SK-N-SH (cell line): Measurements from ENCODE around the gene FBLN7. TPM values are rescaled to one million over a fixed set of nuclear protein-coding genes. Genes with fewer than 3 reads are reported as not detected.

Experiments used
- CTCF ChIA-PET: fragments of 300-600, 350-600 bp; formaldehyde crosslinking; extraction: SDS; loops from one replicate; lab custom pipeline; 2021; lab: Yijun Ruan, JAX
- POLR2A ChIA-PET: fragments of 350-600 bp; sonication (Branson Sonifier 250); formaldehyde crosslinking; extraction: SDS; loops from one replicate; lab custom pipeline; 2020; ENCODE audit warnings: antibody characterized with exemption, inconsistent platforms; lab: Yijun Ruan, JAX
- DNase-seq: peaks from one replicate; pipeline ENCODE4 v3.0.0; 2012
- H2AFZ ChIP-seq: fragments of 200-600 bp; sonication (generic); 2 replicates; pipeline ENCODE4 v1.8.1; 2016; ENCODE audit warnings: antibody characterized with exemption, mild to moderate bottlenecking, low read depth
- H3F3A ChIP-seq: fragments of 200-600 bp; sonication (generic); replicated peaks from 2 replicates; pipeline ENCODE3; 2016; ENCODE audit warnings: antibody characterized with exemption, mild to moderate bottlenecking; ENCODE audit not compliant: insufficient read depth
- H3K27ac ChIP-seq, 2 experiments: fragments of 200-500 bp in 1 of 2; fragments of 200-600 bp in 1 of 2; sonication (Bioruptor generic) in 1 of 2; sonication (generic), shearing (Covaris generic) in 1 of 2; 2 replicates each; pipeline versions ENCODE4 v1.5.1 to v1.6.1; 2014 to 2016; ENCODE audit warnings: low read depth in 2 of 2, inconsistent platforms in 1 of 2, low read length in 1 of 2, mild to moderate bottlenecking in 1 of 2, mixed read lengths in 1 of 2
- H3K27me3 ChIP-seq: fragments of 200-600 bp; sonication (generic), shearing (Covaris generic); 2 replicates; pipeline ENCODE4 v1.6.1; 2016; ENCODE audit warnings: mixed run types; ENCODE audit not compliant: insufficient read depth
- H3K36me3 ChIP-seq, 2 experiments: fragments of 200-500 bp in 1 of 2; fragments of 200-600 bp in 1 of 2; sonication (Bioruptor generic) in 1 of 2; sonication (generic) in 1 of 2; replicated peaks in 1 of 2; 2 replicates each; pipeline versions ENCODE3 to v1.5.1; 2014 to 2016; ENCODE audit warnings: low read length in 1 of 2, mild to moderate bottlenecking in 1 of 2; ENCODE audit not compliant: insufficient read depth in 2 of 2, control insufficient read depth in 1 of 2
- H3K4me1 ChIP-seq, 2 experiments: fragments of 200-500 bp in 1 of 2; fragments of 200-600 bp in 1 of 2; sonication (Bioruptor generic) in 1 of 2; sonication (generic), shearing (Covaris generic) in 1 of 2; 2 replicates each; pipeline versions ENCODE4 v1.5.1 to v1.6.1; 2014 to 2016; ENCODE audit warnings: low read depth in 1 of 2, low read length in 1 of 2, mixed run types in 1 of 2; ENCODE audit not compliant: insufficient read depth in 2 of 2, control insufficient read depth in 1 of 2
- H3K4me2 ChIP-seq: fragments of 200-600 bp; sonication (generic), shearing (Covaris generic); 2 replicates; pipeline ENCODE4 v1.6.1; 2017; ENCODE audit warnings: mixed run types
- H3K4me3 ChIP-seq, 2 experiments: fragments of 200-500 bp in 1 of 2; fragments of 200-600 bp in 1 of 2; sonication (Bioruptor generic) in 1 of 2; sonication (generic), shearing (Covaris generic) in 1 of 2; 2 replicates each; pipeline versions ENCODE4 v1.5.1 to v1.8.1; 2014 to 2016; ENCODE audit warnings: low read depth in 2 of 2, inconsistent platforms in 1 of 2, low read length in 1 of 2, mild to moderate bottlenecking in 1 of 2, mixed read lengths in 1 of 2, moderate library complexity in 1 of 2
- H3K79me2 ChIP-seq: fragments of 200-600 bp; sonication (generic); 2 replicates; pipeline ENCODE4 v1.8.1; 2017; ENCODE audit warnings: mild to moderate bottlenecking; ENCODE audit not compliant: insufficient read depth
- H3K9ac ChIP-seq: fragments of 200-600 bp; sonication (generic); 2 replicates; pipeline ENCODE4 v1.6.1; 2017; ENCODE audit warnings: mixed run types
- H3K9me2 ChIP-seq: fragments of 200-600 bp; sonication (generic); 2 replicates; pipeline ENCODE4 v1.6.1; 2017; ENCODE audit warnings: mixed run types
- H3K9me3 ChIP-seq: fragments of 200-600 bp; sonication (generic); 2 replicates; pipeline ENCODE4 v1.6.1; 2017; ENCODE audit warnings: mixed run types, mild to moderate bottlenecking, moderate library complexity
- H4K20me1 ChIP-seq: fragments of 200-600 bp; sonication (generic); 2 replicates; pipeline ENCODE4 v1.6.1; 2017; ENCODE audit warnings: mild to moderate bottlenecking, mixed run types; ENCODE audit not compliant: insufficient read depth
- CHD2 ChIP-seq: fragments of 150-350 bp; IDR thresholded peaks from 2 replicates; pipeline ENCODE4 v1.6.1; 2018; ENCODE audit warnings: low read length; ENCODE audit not compliant: partially characterized antibody
- CTCF ChIP-seq: fragments of 200-600 bp; sonication (generic); IDR thresholded peaks from 2 replicates; pipeline ENCODE4 v1.6.1; 2017; ENCODE audit warnings: antibody characterized with exemption, mild to moderate bottlenecking, moderate library complexity
- FOSL2 ChIP-seq: IDR thresholded peaks from 2 replicates; pipeline ENCODE4 v1.4.0; 2012; ENCODE audit warnings: low read depth, mild to moderate bottlenecking, moderate library complexity, borderline replicate concordance
- FOXM1 ChIP-seq: IDR thresholded peaks from 2 replicates; pipeline ENCODE4 v1.4.0; 2012; ENCODE audit warnings: low read depth, mild to moderate bottlenecking
- GATA2 ChIP-seq: sonication (generic); formaldehyde crosslinking; IDR thresholded peaks from 2 replicates; pipeline ENCODE4 v1.5.0; 2020; ENCODE audit warnings: mild to moderate bottlenecking, missing genetic modification reagents
- IRF3 ChIP-seq: fragments of 150-350 bp; IDR thresholded peaks from 2 replicates; pipeline ENCODE4 v1.6.1; 2016; ENCODE audit warnings: mild to moderate bottlenecking, low read depth, low read length
- JUND ChIP-seq: IDR thresholded peaks from 2 replicates; pipeline ENCODE4 v1.4.0; 2012
- MAX ChIP-seq: IDR thresholded peaks from 2 replicates; pipeline ENCODE4 v1.4.0; 2012; ENCODE audit warnings: low read depth
- MEF2A ChIP-seq: IDR thresholded peaks from 2 replicates; pipeline ENCODE4 v1.4.0; 2012; ENCODE audit warnings: low read depth, borderline replicate concordance
- PBX3 ChIP-seq: IDR thresholded peaks from 2 replicates; pipeline ENCODE4; 2012
- RCOR1 ChIP-seq: fragments of 150-350 bp; IDR thresholded peaks from 2 replicates; pipeline ENCODE4 v1.6.1; 2017; ENCODE audit warnings: antibody characterized with exemption, low read length
- RFX5 ChIP-seq: IDR thresholded peaks from 2 replicates; pipeline ENCODE4 v1.6.1; 2012; ENCODE audit warnings: mild to moderate bottlenecking, improper control_type of control experiment, low read length
- RXRA ChIP-seq: IDR thresholded peaks from 2 replicates; pipeline ENCODE4 v1.4.0; 2012; ENCODE audit warnings: low read depth, mild to moderate bottlenecking, borderline replicate concordance
- USF1 ChIP-seq: IDR thresholded peaks from 2 replicates; pipeline ENCODE4 v1.4.0; 2012; ENCODE audit warnings: low read depth, borderline replicate concordance
- YY1 ChIP-seq: IDR thresholded peaks from 2 replicates; pipeline ENCODE4 v1.4.0; 2012; ENCODE audit warnings: low read depth, mild to moderate bottlenecking
- ZBTB33 ChIP-seq: IDR thresholded peaks from 2 replicates; pipeline ENCODE4 v1.4.0; 2012; ENCODE audit warnings: low read depth, borderline replicate concordance
- WGBS: methylation state at CpG from one replicate; pipeline ENCODE4 v1.1.6; 2017; ENCODE audit warnings: low lambda C conversion rate; 5-methylcytosine and 5-hydroxymethylcytosine counted together
- polyA plus RNA-seq, 3 experiments: library from polyadenylated mRNA; depleted of rRNA; stranded (reverse); fragments of >200 nt; gene quantifications; 2 replicates each; pipeline ENCODE4 v1.2.3, GENCODE V29; 2012

FBLN7 gene
- polyA plus RNA-seq, 1 of the 3 experiments (the other 2 are of a cell fraction), result 4.4 TPM

- Histone ChIP-seq H3K9me3 (peaks cover 18% of the 10 kb centered on the region; the same call in 1 of the 2 replicates), H3K79me2 (no peaks in the 10 kb centered on the region), H3K36me3 (no peaks in the 10 kb centered on the region), H3K4me3 (no peak overlapping the region), H3K27me3 (no peaks in the 10 kb centered on the region), H3K4me2 (no peak overlapping the region), H3F3A (no peaks in the 10 kb centered on the region), H2AFZ (no peak overlapping the region), H3K4me1 (peaks cover 0 to 2% of the 10 kb centered on the region in 2 experiments; a peak in 1 of 4 replicates), H4K20me1 (no peaks in the 10 kb centered on the region), H3K27ac (no peak overlapping the region), H3K9me2 (no peaks in the 10 kb centered on the region), H3K9ac (no peak overlapping the region)
- WGBS, result 64% methylated on average over 3 of the region's 3 CpGs
- ChIA-PET POLR2A (no interaction called here), CTCF (interaction anchor here (1.5 kb wide), 1 partner anchor 15 kb away, joined by 4 read pairs; no protein-coding TSS in a partner anchor)
- no peak for DNase-seq
- TF ChIP-seq GATA2 (CRISPR knock-in tag), result no peak
- no peak for TF ChIP-seq ZBTB33
- TF ChIP-seq JUND, result no peak
Measured at GRCh38 chr2:112201696-112202430, 63.7 kb downstream of the FBLN7 start.

GRCh38 chr2:112204411-112204810, 66.2 kb downstream of the FBLN7 start:
- CTCF ChIA-PET, result no interaction called here
- WGBS, result 23% methylated on average over 2 of the region's 2 CpGs
- no peak overlapping the region for H3K9ac ChIP-seq

More at GRCh38 chr2:112204411-112204810, 66.2 kb downstream of the FBLN7 start:
- H3K27me3 ChIP-seq, result no peaks in the 10 kb centered on the region
- H4K20me1 ChIP-seq, result no peaks in the 10 kb centered on the region
- no peak overlapping the region for H3K4me2 ChIP-seq
- no peak for TF ChIP-seq RCOR1
- no peak for TF ChIP-seq ZBTB33
- no peak for TF ChIP-seq PBX3
- TF ChIP-seq MEF2A, result no peak
- TF ChIP-seq RFX5, result no peak
- TF ChIP-seq RXRA, result no peak
- TF ChIP-seq CTCF, result no peak
- TF ChIP-seq YY1, result no peak
- TF ChIP-seq MAX, result no peak
- TF ChIP-seq FOXM1, result no peak
- TF ChIP-seq IRF3, result no peak
- no peak for TF ChIP-seq CHD2
- TF ChIP-seq USF1, result no peak
- no peak for TF ChIP-seq FOSL2
- no peak overlapping the region for H2AFZ ChIP-seq
- no peaks in the 10 kb centered on the region for H3K36me3 ChIP-seq
- H3K27ac ChIP-seq, result no peak overlapping the region
- POLR2A ChIA-PET, result no interaction called here
- no peaks in the 10 kb centered on the region for H3K79me2 ChIP-seq
- DNase-seq, result no peak
- H3K9me2 ChIP-seq, result no peaks in the 10 kb centered on the region
- no peaks in the 10 kb centered on the region for H3K4me1 ChIP-seq
- no peak overlapping the region for H3K4me3 ChIP-seq
- H3K9me3 ChIP-seq, result peaks cover 24% of the 10 kb centered on the region; the same call in 1 of the 2 replicates
- no peaks in the 10 kb centered on the region for H3F3A ChIP-seq
